Loucy (cell line): ENCODE data around the gene TNFSF12.
"Not testable (repeated sequence)": the region's sequence is repeated elsewhere in the genome, so short reads cannot be mapped to it uniquely, and the experiment has no call there.

Experiments
- H2AFZ ChIP-seq: fragments of 200-600 bp; sonication (generic); 2 replicates; pipeline ENCODE4 v1.6.0; 2016; ENCODE audit warnings: antibody characterized with exemption, mild to moderate bottlenecking, low read length, moderate library complexity
- H3F3A ChIP-seq: fragments of 200-600 bp; 2 replicates; pipeline ENCODE4 v1.6.0; 2016; ENCODE audit warnings: antibody characterized with exemption, low read depth, mild to moderate bottlenecking
- H3K27me3 ChIP-seq: fragments of 200-600 bp; sonication (generic); 2 replicates; pipeline ENCODE4 v1.6.1; 2014; ENCODE audit warnings: low read length, mild to moderate bottlenecking; ENCODE audit not compliant: insufficient read depth, poor library complexity, severe bottlenecking
- H3K36me3 ChIP-seq: fragments of 200-600 bp; sonication (generic); 2 replicates; pipeline ENCODE4 v1.6.1; 2016; ENCODE audit warnings: low read length; ENCODE audit not compliant: insufficient read depth
- H3K4me1 ChIP-seq: fragments of 200-600 bp; sonication (generic); 2 replicates; pipeline ENCODE4 v1.5.1; 2014; ENCODE audit warnings: low read length, mild to moderate bottlenecking; ENCODE audit not compliant: insufficient read depth, poor library complexity, severe bottlenecking
- H3K4me2 ChIP-seq: fragments of 200-600 bp; sonication (generic); 2 replicates; pipeline ENCODE4 v1.6.0; 2014; ENCODE audit warnings: antibody characterized with exemption, low read length, low read depth, mild to moderate bottlenecking; ENCODE audit not compliant: poor library complexity, severe bottlenecking
- H3K4me3 ChIP-seq: fragments of 200-600 bp; sonication (generic); 2 replicates; pipeline ENCODE4 v1.5.1; 2014; ENCODE audit warnings: low read length, mild to moderate bottlenecking, mixed read lengths; ENCODE audit not compliant: poor library complexity, severe bottlenecking
- H3K79me2 ChIP-seq: fragments of 200-600 bp; sonication (generic); 2 replicates; pipeline ENCODE4 v1.6.1; 2014; ENCODE audit warnings: low read length; ENCODE audit not compliant: insufficient read depth
- H3K9ac ChIP-seq: fragments of 200-600 bp; sonication (generic); 2 replicates; pipeline ENCODE4 v1.6.0; 2014; ENCODE audit warnings: mild to moderate bottlenecking, low read depth, low read length, moderate library complexity; ENCODE audit not compliant: poor library complexity, severe bottlenecking
- H3K9me2 ChIP-seq: fragments of 200-600 bp; sonication (generic); replicated peaks from 2 replicates; pipeline ENCODE4 v1.6.1; 2016; ENCODE audit warnings: low read depth, low read length, mixed read lengths
- H3K9me3 ChIP-seq: fragments of 200-600 bp; sonication (generic); 2 replicates; pipeline ENCODE4 v1.6.1; 2014; ENCODE audit warnings: mild to moderate bottlenecking, antibody characterized with exemption, low read length, low read depth; ENCODE audit not compliant: insufficient read depth
- H4K20me1 ChIP-seq: fragments of 200-600 bp; sonication (generic); 2 replicates; pipeline ENCODE4 v1.6.0; 2014; ENCODE audit warnings: antibody characterized with exemption, low read length, mild to moderate bottlenecking; ENCODE audit not compliant: insufficient read depth, poor library complexity, severe bottlenecking
- EZH2phosphoT487 ChIP-seq: fragments of 200-600 bp; IDR thresholded peaks from 2 replicates; pipeline ENCODE4 v1.6.1; 2018; ENCODE audit warnings: antibody characterized with exemption, mild to moderate bottlenecking, moderate library complexity, borderline replicate concordance
- TF ChIP-seq, protein P1 (sequence below): fragments of 200-600 bp; sonication (generic); conservative IDR thresholded peaks from 2 replicates; pipeline ENCODE4 v1.5.1; 2014; ENCODE audit warnings: mild to moderate bottlenecking, antibody characterized with exemption, low read length

TNFSF12 gene

DNA sequence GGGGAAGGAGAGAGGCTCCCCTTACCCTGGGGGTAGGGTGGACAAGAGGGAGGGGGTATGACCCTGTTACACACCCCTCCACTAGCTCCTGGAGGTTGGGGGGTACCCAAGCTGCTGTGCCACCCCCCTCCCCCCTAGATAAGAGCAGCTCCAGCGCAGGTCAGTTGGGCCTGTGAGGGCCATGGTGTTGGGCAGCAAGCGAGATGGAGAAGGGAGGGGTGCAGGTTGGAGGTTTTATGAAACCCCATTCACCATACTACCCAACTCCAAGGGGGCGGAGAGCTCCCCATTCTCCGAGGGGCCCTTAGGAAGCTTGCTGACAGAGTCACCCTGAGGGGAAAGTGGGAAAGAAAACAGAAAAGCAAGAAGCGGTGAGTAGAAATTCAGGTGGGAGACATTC lies 42.7 kb downstream of the TNFSF12 start:
- Histone ChIP-seq H3K36me3 (peaks cover 58% of the 10 kb centered on the region; the same call in 1 of the 2 replicates), H4K20me1 (no peaks in the 10 kb centered on the region), H3K79me2 (peaks cover under 1% of the 10 kb centered on the region; the same call in 1 of the 2 replicates), H2AFZ (no peak overlapping the region), H3K9me2 (no peaks in the 10 kb centered on the region), H3K9ac (no peak overlapping the region), H3K9me3 (no peaks in the 10 kb centered on the region), H3K4me1 (no peaks in the 10 kb centered on the region), H3K27me3 (no peaks in the 10 kb centered on the region), H3K4me3 (no peak overlapping the region), H3F3A (no peaks in the 10 kb centered on the region), H3K4me2 (no peak overlapping the region)
- TF ChIP-seq EZH2phosphoT487 = no peak
- TF ChIP-seq, protein P1, sequence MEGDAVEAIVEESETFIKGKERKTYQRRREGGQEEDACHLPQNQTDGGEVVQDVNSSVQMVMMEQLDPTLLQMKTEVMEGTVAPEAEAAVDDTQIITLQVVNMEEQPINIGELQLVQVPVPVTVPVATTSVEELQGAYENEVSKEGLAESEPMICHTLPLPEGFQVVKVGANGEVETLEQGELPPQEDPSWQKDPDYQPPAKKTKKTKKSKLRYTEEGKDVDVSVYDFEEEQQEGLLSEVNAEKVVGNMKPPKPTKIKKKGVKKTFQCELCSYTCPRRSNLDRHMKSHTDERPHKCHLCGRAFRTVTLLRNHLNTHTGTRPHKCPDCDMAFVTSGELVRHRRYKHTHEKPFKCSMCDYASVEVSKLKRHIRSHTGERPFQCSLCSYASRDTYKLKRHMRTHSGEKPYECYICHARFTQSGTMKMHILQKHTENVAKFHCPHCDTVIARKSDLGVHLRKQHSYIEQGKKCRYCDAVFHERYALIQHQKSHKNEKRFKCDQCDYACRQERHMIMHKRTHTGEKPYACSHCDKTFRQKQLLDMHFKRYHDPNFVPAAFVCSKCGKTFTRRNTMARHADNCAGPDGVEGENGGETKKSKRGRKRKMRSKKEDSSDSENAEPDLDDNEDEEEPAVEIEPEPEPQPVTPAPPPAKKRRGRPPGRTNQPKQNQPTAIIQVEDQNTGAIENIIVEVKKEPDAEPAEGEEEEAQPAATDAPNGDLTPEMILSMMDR = no peak

DNA sequence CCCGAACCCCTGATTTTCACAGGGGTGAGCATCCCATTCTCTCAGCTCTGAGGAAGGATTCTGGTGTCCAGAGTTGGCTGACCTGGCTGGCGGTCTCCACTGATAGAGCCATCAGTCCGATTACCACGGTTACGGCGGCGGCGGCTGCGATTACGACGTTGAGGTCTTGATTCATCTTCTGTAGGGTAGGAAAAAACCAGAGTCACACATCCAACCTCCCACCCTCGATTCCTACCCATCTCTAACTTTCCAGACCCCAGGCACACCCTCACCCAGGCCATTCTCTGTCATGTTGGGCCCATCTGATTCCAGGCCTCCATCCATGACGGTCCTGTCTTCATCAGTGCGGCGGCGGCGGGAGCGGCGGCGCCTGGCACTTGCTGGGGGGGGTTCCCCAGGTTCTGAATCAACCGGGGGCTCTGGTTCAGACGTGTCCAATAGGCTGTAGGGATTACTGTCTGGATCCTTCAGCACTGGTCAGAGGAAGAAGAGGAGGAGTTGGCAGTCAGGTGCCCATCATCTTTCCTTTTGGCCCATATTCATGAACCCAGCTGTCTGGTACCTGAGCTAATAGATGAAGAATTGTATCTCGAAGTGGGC lies 43.7 kb downstream of the TNFSF12 start:
- no peak overlapping the region for H3K4me2 ChIP-seq
- H3K27me3 ChIP-seq = no peaks in the 10 kb centered on the region
- no peaks in the 10 kb centered on the region for H3K4me1 ChIP-seq
- H3K4me3 ChIP-seq = no peak overlapping the region
- H3K9ac ChIP-seq = no peak overlapping the region
- H3F3A ChIP-seq = no peaks in the 10 kb centered on the region
- H2AFZ ChIP-seq = no peak overlapping the region
- H3K9me2 ChIP-seq = no peaks in the 10 kb centered on the region
- TF ChIP-seq, protein P1 = no peak
- peaks cover 62% of the 10 kb centered on the region; the same call in 1 of the 2 replicates for H3K36me3 ChIP-seq
- no peaks in the 10 kb centered on the region for H3K9me3 ChIP-seq
- H4K20me1 ChIP-seq = no peaks in the 10 kb centered on the region
- H3K79me2 ChIP-seq = no peaks in the 10 kb centered on the region

DNA sequence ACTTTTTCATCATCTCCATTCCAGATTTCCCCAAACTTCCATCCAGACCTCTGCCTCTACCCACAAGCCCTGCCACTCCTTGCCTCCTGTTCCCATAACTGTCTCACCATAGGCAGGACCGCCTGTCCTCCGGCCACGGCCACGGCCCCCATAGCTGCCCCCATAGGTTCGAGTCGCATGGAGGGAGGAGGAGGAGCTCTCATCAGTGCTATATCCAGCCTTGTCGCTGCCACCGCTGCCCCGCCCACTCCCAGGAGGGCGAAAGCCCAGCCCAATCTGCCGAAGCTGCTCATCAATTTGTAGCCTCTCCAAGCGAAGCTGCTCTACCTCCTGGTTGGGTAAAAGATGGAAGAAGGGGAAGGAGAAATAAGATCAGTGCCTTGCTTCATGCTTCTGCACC lies 44.4 kb downstream of the TNFSF12 start:
- H3F3A ChIP-seq = no peaks in the 10 kb centered on the region
- no peak overlapping the region for H3K4me2 ChIP-seq
- no peak overlapping the region for H2AFZ ChIP-seq
- no peaks in the 10 kb centered on the region for H4K20me1 ChIP-seq
- H3K4me1 ChIP-seq = no peaks in the 10 kb centered on the region
- H3K9me2 ChIP-seq = no peaks in the 10 kb centered on the region
- H3K9ac ChIP-seq = no peak overlapping the region
- H3K79me2 ChIP-seq = no peaks in the 10 kb centered on the region
- TF ChIP-seq, protein P1 = no peak
- no peak for TF ChIP-seq EZH2phosphoT487
- no peaks in the 10 kb centered on the region for H3K9me3 ChIP-seq
- no peak overlapping the region for H3K4me3 ChIP-seq
- H3K27me3 ChIP-seq = no peaks in the 10 kb centered on the region
- H3K36me3 ChIP-seq = peaks cover 62% of the 10 kb centered on the region; the same call in 1 of the 2 replicates

DNA sequence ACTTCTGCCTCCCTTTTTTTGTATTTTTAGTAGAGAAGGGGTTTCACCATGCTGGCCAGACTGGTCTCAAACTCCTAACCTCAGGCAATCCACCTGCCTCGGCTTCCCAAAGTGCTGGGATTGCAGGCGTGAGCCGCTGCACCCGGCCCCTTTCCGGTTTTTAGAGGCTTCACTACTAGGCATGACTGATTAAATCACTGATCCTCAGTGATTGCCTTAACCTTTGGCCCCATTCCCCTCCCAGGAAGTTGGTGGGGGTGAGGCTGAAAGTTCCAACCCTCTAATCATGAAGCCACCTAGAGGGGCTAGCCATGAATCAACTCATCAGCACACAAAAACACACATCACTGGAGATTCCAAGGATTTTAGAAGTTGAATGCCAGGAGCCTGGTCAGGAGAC lies 48.7 kb downstream of the TNFSF12 start:
- not testable (repeated sequence) for H3K4me3 ChIP-seq, H3K4me1 ChIP-seq, H3F3A ChIP-seq, H3K9ac ChIP-seq, H2AFZ ChIP-seq, H3K4me2 ChIP-seq, H3K27me3 ChIP-seq, H4K20me1 ChIP-seq, H3K79me2 ChIP-seq, H3K9me3 ChIP-seq, H3K9me2 ChIP-seq
- peaks cover 72% of the 10 kb centered on the region; the same call in 1 of the 2 replicates for H3K36me3 ChIP-seq
